Hematopoietic multipotent progenitor cell treated with erythropoietin and hydrocortisone succinate and interleukin-3 and kit ligand, for 17 days (in vitro differentiated cells): ENCODE results near the gene DENND1A.

Experiments
- DNase-seq: peaks from one replicate; pipeline ENCODE4 v3.0.0-alpha.2; 2015; ENCODE audit warnings: low spot score

The DENND1A gene

DNA sequence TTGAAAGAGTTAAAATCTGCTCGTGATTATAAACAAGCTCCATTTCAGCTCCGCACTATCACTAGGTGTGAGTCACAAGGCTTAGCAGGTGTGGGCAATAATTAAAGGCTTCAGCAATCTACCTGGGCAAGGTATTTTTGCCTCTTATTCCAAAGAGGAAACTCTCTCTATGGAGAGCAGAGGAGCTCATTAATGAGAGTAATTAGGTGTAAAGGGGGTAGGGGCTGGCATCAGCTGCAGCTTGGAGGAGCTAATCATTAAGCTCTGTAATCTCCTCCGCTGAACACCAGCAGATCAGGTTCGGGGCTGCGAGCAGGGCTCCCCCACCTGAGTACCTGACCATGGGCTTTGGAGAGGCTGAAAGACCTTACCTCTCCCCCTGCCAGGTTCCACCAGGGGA lies 444.7 kb downstream of the DENND1A start:
- DNase-seq: no peak

DNA sequence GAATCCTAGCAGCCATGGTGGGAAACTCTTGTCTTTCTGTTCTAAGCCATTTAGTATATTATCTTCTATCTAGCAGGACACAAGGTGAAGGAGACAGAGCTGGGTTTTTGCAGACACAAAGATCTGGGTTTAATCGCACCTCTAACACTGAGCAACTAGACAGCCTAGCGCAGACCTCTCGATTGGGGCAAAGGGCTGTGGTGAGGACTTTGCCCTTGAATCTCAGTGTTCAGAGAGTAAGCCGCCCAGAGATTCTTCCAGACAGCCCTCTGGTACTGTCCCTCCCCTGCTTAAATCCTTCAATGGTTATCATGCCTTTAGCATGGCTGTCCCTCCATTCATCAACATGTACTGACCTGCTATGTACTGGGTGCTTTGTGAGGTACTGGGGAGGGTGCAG lies 445.8 kb downstream of the DENND1A start:
- DNase-seq: no peak

DNA sequence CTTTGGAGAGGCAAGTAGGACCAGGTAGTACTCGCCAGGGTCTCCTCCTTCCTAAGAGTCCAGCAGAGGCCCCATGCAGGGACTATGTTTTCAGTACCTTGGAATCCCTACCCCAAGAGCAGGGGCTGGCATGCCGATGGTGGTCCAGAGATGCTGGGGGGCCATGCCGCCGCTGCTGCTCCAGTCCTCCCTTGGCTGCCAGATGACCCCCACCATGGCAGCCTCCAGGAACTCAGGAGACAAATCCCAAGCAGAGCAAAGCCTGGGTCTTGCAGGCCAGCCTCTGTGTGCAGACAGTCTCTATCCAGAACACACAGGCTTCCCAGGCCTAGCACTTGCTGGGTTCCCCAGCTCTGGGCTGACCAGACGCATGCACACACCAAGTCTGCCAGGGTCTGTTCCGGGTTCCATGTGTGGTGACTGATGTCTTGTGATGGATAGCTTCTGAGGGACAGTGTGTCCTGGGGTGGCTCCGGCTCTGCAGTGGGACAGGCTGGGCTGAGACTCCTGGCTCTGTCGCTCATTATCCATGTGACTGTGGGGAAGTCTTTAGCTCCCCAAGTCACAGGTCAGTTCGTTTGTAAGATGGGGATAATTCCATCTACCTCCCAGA lies 446.6 kb downstream of the DENND1A start:
- DNase-seq: no peak

DNA sequence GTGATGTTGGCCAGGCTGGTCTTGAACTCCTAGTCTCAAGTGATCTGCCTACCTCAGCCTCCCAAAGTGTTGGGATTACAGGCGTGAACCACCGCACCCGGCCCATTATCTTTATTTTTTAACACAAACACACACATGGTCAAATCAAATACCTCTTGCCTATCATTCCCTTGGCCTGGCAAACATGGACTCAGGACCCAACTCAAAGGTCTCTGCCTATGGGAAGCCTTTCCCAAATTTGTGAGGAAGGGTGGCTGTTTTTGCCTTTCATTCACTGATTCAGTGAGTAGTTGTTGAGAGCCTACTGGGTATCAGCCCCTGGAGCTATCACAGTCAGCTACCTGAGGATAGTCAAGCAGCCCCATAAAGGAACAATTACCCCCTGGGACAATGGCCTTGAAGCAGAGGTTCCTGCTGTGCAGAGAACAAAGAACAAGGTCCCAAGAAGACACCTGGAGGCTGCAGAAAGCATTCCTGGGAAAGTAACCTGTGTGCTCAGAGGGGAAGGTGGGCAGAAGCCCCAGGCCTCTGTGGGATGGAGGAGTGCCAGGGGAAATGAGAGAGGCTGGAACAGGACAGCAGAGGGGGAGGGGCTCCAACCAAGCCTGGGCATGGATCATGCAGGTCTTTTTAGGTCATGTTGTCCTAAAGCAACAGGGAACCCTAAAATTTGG lies 447.5 kb downstream of the DENND1A start:
- DNase-seq: no peak

DNA sequence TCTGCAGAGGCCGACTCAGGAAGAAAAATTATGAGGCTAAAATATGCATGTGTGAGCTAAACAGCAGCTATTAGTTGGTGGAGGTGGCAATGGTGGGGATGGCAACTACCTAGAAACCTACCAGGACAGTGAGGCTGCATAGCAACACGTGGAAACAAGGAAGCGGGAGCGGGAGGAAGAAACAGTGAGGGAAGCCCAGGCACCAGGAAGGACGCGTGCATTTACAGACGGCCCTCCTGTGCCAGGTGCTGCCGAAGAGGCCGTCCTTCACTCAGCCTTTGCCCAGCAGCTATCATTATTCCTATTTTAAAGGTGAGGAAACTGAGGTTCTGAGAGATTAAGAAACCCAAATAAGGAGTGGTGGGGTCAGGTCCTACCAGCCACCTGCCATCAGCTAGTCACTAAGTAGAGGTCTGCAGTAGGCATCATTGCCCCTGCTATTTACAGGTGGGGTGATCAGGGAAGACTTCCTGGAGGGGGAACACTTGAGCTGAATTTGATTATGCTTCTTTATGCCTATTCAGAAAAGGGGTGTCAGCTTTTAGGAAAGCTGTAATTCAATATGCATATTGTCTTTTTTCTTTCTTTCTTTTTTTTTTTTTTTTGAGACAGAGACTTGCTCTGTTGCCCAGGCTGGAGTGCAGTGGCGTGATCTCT lies 448.6 kb downstream of the DENND1A start:
- DNase-seq: no peak

DNA sequence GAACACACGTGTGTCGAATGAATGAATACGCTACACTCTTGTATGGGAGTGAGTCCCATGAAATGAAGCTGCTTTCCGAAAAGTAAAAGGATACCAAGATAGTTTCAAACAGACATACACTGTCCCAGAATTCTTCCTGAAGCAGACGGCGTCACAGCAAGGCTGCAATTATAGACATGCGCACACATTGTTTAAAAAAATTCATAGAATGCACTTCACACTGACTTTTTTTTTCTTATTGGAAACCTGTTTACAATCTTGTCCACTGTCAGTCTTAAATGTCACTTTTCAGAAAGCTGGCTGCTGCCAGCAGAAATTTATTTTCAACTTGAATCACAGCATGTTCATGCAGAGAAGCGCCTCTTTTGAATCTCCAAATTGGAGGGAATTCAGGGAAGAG lies 449.1 kb downstream of the DENND1A start:
- no peak for DNase-seq

DNA sequence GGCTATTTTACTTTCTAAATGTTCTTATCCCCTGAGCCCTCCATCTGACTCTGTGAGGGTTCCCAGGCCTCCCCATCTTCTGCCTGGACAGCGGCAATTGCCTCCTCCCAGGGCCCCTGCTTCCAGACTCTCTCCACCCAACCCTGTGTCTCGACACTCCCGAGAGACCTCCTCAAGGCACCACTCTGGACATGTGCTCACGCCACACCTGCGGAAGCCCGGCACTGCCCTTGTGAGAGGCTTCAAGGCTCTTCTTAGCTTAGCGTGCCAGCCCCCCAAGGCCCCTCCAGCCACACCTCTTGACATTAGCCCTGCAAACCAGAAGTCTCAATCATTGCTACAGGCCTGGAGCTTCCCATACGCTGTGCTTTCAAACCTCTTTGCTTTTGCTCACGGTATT lies 449.8 kb downstream of the DENND1A start:
- DNase-seq: no peak

DNA sequence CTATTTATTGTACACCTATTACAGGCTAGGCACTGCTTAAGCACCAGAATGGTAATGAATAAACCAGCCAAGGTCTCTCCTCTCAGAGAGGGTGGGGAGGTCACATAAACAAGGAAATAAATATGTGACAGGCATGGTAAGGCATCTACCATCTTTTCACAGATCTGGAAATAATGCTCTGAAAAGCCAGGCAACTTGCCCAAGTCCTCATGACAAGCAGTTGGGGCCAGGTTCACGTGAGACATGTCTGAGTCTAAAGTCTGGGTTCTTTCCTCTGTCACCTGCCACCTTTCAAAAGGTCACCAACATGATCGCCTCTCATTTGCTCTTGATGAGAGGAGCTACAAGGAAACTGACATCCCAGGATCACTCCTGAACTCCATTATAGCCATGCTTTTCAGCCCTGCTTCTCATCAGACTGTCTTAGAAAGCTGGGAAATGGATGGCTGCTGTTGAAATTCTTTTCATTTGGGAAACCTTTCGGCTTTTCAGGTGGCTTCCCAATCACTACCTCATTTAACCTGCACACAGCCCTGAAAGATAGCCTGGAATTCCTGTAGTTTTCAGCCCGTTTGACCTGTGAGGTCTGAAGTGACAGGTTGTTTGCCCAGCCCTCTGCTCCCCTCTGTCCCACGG lies 450.8 kb downstream of the DENND1A start:
- no peak for DNase-seq

DNA sequence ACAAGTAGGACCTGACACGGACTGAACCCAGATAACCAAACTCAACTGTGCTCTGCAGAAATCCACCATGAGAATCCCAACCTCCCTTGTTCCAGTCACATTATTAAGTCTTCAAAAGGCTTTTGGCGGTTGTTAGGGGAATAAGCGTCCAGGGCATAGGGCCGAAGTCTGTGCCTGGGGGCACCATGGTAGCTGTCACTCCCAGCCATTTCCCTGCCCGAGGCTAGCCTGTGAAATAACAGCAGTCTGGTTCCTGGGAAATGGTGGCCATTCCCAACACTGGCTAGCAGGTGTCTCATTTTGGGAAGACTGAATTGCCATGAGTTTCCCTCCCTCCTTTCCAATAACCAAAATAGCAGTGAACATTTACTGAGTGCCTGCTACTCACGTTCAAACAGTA lies 451.8 kb downstream of the DENND1A start:
- no peak for DNase-seq

DNA sequence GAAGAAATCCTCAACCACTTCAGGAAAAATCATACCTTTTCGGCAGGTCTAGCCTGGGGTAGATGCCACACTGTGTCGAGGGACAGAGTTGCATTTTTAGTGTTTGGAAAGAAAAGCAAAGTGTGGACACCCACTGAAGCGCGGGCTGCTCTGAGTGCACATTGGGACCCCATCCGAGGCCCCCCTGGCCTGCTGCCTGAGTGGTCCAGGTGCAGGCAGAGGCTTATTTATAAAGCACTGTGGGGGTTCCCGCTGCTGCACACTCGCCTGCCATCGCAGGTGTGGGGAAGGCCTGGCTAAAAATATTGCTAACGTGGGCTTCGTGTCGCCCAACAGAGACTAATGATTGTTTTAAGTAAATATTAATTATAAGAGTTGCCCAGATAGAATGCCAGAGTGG lies 454.5 kb downstream of the DENND1A start:
- DNase-seq: no peak

DNA sequence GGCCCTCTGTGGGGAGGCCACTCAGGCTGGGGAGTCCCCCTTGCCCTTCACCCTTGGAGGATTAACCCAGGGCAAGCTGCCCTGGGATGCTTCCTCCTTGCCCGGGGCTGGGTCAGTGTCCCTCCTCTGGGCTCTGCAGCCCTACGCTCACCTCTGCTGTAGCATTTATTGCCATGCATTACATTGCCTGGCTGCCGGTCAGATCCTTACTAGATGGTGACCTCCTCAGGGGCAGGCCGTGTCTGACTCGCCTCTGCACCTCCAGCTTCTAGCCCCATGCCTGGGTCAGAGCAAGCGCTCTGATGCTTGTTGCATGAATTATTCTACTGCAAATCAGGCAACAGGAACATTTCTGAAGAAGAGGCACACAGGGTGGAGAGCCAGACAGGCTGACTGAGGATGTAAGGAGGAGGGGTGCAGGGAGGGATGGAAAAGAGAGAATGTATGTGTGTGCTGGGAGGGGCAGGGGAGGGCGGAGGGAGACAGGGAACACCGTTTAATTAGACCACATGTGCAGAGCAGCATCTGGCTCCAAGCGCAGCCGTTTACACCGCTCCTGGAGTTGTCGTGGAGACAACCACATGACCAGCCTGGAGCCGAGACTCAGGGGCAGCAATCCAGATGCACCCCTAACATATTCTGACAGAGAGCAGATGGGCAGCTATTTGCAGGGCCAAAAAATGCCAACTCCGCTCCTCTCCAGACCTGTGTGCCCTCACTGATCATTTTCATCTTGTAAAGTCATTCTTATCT lies 456.9 kb downstream of the DENND1A start:
- no peak for DNase-seq

DNA sequence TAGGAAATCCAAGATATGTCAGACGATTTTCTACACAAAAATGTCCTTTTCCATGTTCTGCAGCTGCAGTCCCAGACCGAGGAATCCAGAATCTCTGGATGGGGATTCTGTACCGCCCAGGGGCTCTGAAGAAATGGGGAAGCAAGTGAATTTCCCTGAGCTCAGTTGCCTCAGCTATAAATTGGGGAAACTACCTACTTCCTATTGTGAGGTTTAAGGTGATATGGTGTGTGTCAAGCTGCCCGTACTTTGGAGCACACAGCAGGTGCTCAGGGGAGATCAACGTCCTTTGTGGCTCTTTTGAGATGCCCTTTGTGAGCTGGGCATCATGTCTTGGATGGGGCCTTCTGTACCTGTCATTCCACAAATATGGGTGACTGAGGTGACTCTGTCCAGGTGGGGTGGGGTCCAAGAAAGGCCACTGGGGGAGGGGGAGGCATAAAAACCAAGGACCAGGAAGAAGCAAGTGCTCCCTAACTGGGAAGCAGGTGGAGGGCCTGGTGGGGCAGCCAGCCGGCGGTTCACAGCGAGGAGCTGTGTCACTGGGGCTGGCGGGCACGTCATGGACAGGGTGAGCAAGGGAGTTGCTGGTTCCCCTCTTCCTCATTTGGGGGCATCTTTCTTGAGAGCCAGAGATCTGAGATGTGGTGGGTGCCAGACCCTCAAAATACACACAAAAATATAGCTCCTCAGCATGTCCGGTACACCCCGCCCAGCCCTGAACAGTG lies 457.9 kb downstream of the DENND1A start:
- no peak for DNase-seq

DNA sequence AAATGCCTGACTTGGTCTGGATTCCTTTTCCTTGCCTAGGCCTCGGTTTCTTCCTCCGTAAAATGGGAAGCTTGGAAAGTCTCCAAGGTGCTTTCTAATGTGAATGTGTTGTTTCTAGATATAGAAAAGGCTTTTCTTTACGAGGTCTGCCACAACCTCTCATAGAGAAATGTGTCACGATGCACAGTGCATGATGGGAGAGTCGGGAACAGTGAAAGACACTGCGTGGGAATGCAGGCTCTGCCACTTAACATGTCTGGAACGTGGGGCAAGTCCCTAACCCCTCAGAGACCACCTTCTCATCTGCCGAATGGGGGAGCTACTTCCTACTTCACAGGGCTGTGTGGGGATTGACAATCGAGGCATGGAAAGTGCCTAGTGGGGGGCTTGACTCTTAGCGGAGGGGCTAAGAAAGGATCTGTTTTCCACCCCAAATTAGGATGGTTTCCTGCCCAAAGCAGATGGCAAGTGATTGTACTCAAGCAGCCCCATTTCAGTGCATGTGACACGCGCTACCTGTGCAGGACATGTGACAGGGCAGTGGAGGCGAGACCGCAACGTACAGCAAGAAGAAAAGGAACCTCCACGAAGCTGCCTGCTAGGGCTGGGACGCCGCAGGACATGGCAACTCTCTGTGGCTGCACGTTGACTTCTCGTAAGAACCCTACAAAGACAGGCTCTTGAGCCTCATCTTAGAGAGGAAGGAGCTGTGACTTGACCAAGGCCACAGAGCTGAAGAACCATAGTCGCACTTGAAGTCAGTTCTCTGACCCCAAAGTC lies 458.7 kb downstream of the DENND1A start:
- no peak for DNase-seq

DNA sequence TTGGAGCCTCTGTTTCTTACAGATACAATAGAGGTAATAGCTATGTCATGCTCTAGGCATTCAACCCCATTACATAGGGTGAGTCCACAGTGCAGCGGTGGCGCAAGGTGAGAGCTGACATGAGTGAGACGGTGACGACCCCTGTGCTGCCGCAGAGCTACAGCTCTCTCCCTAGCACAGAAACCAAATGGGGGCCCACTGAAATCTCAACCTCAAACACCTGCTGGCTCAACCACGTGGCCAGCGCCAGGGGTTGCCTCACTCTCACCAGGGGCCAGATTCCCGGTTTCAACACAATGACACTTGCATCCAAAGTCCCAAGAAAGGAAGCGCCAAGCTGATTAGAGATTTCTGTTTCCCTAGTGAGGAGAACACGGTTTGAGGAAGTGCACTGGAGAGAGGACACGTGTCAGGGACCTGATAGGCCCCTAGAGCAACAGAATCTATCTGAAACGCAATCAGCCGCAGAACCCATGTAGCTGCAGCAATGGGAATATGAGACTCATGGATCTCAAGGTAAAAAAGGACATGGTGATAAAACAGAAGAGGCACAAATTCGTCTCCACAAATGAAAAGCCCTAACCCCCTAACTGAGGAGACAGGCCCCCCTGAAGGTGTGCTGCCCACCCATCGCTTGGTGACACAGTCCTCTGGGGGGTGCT lies 459.7 kb downstream of the DENND1A start:
- DNase-seq: no peak

DNA sequence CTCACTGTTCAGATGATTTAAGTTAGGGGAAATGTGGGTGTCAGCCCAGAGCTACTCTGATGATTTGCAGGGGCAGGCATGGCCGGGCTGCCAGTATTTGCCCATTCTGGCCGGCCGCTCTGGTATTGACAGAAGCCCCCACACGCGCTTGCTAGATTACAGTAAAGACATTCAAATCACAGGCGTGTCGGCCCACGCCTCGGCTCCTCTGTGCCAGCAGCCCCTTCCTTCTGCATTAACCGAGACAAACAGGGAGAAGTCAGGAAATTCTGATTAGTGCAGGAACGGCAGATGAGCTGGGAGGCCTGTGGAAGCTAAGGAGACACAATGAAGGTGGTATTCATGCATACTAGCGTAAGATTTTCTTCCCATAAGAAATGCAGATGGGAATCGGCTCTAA lies 460.6 kb downstream of the DENND1A start:
- DNase-seq: no peak

DNA sequence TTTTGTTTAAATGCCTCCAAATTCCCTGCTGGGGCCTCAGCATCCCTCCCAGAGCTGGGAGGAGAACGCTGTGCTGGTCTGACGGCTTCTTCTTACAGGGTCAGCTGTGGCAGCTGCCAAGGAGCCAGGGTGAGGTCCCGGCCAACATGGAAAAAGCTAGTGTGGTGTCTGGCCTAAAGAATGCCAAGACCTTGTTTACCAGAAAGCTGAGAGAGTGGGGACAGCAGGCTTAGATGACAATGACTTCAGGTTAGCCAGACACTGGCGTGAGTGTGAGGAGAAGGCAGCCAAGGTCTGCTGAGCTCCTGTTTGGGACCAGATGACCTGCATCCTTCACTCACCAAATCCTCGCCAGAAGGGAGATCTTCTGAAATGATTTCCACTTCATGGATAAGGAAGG lies 461.4 kb downstream of the DENND1A start:
- no peak for DNase-seq

DNA sequence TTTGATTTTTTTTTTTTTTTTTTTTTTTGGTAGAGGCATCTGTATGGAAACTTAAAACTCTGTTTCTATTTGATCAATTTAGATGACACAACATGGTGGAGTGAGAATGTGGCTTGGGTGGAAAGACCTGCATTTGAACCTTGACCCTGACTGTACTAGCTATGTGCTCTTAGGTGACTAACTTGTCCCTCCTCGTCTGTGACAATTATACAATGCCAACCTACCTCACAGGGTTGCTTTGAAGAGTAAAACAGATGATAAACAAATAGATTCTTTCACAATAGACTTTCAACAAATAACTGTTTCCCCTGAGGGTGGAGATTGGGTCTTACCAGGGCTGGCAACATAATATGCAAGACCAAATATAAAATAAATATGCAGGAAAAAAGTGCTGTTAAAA lies 464.6 kb downstream of the DENND1A start:
- no peak for DNase-seq

DNA sequence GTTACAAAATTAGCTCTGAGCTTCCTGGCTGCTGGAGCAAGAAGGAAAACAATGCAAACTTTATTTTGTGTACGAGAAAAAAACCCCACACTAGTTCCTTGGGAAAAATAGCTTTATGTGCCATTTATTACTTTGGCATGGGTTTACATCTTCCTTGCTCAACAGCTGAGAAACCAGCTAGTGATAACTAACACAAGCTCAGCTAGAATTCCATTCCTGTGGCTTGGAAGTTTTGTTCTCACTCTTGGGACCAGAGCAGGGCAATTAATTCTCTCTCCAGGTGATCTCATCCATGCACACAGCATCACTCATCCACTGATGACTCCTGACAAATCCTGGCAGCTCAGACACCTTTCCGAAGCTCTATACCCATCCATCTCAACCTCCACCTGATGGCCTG lies 469.8 kb downstream of the DENND1A start:
- no peak for DNase-seq

DNA sequence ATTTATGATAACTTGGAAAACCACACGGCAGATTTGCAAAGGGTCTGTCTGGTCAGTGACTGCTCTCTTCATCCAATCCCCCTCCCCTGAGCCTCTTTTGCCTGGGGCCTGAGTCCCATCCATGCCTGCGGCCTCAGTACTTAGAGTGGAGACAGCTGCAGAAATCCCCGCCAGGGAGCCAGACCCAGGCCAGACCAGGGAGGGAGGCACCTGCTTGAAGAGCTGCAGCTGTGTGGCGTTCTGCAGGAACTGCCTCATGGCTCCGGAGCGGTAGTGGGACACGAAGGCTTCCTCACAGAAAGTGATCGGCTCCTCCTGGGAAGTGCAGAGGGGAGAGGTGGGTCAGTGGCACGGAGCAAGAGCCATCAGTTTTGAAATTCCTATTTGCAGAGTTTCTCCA lies 472.3 kb downstream of the DENND1A start:
- DNase-seq: no peak

DNA sequence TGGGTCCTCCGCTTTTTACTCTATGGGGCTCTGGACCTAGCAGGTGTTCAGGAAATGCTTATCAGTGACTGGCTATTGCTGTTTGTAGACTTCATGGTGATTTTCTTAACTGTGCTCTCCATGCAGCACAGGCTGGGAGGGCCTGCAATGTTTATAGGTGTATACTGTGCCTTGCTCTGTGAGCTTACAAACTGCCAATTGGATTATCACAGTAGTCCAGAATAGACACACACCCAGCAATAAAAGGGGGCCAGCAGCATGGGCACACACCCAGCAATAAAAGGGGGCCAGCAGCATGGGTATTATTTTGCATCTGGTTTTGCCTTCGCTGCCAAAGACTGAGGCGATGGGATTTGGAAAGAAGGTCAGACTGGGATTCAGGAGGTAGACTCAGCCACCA lies 473.9 kb downstream of the DENND1A start:
- no peak for DNase-seq
